GM10266 (cell line): ENCODE measurements around the gene MYOZ3.

Experiments used
- DNase-seq: peaks from one replicate; pipeline ENCODE4 v3.0.0; 2012; ENCODE audit errors: extremely low spot score
- TF ChIP-seq, protein P1 (sequence below): IDR thresholded peaks from 2 replicates; pipeline ENCODE4 v1.5.1; 2012; ENCODE audit warnings: mild to moderate bottlenecking, low read depth; ENCODE audit not compliant: control insufficient read depth, insufficient read depth; ENCODE audit errors: missing control alignments

Gene MYOZ3

DNA sequence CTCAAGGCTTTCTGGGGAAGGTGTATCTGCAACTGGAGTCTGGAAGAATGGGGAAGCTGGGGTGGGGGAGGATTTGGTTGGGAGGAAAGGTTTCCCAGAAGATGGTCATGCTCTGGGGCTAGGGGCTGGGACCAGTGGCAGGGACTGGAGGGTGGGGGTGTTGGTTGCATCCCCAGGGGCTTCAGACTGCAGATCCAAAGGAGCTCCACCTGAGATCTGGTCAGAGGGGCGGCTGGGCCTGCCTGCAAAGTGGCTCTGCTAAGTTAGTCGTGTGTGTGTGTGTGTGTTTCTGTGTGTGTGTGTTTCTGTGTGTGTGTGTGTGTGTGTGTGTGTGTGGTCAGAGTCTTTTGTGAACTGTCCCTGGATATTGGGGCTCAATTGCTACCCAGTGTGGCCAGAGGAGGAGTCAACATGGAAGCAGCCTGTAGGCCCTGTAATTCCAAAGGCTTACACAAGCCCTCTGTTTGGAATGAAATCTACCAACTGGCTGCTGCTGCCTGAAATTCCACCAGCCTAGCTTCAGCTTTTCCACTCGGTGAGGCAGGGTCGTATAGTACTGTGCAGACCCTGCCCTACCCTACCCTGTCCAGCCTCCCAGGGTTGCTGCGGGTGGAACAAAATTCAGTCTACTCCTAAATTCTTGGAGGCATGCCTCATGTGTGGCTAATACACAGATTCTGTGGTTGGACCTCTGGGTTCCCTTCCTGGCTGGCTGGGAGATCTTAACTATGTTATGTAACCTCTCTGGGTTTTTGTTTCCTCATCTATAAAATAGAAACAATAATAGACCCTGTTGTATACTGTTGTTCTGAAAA is 33.1 kb upstream of the MYOZ3 start:
- no peak for DNase-seq
- TF ChIP-seq, protein P1, sequence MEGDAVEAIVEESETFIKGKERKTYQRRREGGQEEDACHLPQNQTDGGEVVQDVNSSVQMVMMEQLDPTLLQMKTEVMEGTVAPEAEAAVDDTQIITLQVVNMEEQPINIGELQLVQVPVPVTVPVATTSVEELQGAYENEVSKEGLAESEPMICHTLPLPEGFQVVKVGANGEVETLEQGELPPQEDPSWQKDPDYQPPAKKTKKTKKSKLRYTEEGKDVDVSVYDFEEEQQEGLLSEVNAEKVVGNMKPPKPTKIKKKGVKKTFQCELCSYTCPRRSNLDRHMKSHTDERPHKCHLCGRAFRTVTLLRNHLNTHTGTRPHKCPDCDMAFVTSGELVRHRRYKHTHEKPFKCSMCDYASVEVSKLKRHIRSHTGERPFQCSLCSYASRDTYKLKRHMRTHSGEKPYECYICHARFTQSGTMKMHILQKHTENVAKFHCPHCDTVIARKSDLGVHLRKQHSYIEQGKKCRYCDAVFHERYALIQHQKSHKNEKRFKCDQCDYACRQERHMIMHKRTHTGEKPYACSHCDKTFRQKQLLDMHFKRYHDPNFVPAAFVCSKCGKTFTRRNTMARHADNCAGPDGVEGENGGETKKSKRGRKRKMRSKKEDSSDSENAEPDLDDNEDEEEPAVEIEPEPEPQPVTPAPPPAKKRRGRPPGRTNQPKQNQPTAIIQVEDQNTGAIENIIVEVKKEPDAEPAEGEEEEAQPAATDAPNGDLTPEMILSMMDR, result no peak

DNA sequence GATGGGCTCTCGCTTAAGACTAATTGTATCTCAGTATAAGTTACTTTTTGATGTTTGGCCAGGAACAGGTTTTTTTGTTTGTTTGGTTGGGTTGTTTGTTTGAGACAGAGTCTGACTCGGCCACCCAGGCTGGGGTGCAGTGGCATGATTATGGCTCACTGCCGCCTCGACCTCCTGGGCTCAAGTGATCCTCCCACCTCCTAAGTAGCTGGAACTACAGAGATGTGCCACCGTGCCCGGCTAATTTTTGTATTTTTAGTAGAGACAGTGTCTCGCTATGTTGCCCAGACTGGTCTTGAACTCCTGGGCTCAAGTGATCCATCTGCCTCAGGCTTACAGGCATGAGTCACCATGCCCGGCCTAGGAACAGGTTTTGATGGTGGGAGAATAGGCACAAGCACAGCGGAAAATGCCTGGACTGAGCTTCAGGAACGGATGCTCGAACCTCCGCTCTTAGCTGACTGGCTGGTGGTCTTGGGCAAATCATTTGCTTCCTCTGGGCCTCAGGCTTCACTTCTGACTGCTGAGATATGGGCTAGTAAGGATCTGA is 32.0 kb upstream of the MYOZ3 start:
- DNase-seq, result no peak
- TF ChIP-seq, protein P1, result no peak

DNA sequence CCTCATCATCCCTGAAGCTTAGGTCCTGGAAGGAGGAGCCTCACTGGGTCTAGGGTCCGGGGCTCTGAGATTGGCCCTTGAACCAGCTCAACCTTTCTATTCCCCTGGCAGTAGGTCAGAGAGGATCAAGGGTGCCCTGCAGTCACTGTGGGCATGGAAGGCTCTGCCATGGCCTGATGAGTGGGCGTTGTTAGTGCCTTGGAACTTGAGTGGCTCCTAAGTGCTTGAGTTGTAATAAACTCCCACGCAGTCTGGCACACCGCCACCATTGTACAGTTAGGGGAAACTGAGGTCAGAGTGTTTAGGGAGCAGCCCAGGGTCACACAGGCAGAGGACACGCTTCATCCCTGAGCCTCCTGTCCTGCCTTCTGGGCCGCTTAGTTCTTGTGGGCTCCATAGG is 31.0 kb upstream of the MYOZ3 start:
- no peak for DNase-seq
- TF ChIP-seq, protein P1, result no peak

DNA sequence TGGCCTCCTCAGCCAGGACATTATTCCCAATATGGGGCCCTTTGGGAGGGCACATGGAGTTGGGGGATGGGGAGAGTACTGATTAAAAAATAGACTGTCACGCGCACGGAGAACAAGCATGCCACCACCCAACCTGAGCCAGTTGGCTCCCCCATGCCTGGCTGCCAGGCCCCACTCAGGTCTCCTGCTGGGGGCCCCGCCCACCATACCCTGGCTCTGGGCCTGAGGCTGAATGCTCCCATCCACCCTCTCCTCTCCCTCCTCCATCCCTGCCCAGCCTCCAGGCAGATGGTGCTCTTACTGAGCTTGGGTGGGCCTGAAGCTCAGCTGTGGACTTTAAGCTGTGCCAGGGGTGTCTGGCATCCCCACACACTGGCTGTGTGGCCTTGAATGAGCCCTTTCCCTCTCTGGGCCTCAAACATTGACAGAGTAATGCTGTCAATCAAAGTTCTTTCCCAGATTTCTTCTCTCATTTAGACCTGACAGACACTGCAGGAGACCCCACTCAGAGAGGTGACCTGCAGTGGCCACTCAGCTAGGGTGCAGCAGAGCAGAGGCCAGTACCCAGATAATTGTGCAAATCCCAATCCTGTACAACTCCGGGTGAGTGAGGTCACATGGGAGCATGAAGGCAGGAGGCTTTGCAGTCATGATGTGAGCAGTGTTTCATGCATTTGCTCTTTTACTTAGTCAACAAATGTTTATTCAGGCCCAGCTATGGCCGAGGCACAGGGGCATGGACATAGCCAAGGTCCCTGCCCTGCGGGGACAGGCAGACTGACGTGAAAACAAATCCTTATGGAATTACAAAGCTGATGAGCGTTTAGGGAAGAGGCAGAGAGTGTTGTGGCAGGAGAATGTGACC is 30.4 kb upstream of the MYOZ3 start:
- TF ChIP-seq, protein P1, result no peak
- DNase-seq, result no peak

DNA sequence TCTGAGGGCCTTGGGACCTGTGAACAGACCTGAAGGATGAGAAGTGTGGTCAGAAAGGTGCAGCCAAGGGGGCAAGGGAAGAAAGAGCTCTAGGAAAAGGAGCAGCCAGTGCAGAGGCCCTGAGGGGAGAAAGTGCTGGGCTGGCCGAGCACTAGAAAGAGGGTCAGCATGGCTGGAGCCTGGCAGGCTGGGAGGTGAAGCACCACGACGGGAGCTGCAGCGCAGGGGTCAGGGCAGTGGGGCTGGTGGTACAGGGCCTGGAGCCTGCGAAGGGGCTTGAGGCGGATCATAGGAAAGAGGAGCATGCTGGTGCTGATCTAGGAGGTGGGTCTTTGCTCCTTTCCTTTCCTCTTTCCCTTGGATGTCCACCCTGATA is 29.7 kb upstream of the MYOZ3 start:
- TF ChIP-seq, protein P1, result no peak
- DNase-seq, result no peak

DNA sequence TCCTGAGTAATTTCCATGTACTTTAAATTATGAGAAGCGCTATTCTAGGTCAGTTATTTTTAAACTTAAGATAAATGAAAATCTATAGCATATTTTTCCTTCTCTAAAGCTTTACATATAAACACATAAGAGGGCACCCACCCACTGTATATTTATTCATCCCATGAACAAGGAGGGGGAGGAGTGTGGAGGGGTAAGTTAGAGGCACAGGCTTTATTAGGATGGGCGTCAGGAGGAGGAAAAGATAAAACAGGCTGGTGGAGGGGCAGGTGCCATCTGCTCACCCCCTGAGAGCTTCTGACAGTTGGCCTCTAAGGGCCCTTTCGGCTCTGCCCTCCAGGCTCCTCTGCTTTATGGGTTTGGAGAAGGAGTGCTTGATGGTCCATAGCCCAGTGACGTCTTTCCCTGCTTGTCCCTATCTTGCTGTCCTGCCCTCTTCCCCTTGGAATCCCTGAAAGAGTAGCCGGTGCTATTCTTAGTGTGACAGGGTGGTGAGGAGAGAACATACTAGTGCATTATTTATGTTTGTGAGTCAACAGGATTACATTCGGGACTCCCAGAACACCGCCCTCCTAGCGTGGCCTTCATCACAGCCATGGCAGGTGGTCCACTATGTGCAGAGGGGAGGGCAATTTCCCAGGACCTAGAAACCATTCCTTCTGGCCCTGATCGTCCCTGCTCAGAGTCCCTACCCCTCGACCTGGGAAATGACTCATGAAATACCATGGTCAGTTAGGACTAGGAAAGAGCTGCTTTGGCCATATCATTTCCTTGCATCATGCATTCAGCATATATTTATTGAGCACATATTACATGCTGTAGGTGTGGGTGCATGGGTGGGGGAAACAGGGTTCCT is 28.5 kb upstream of the MYOZ3 start:
- TF ChIP-seq, protein P1, result no peak
- no peak for DNase-seq
